GM18519 (cell line): ENCODE measurements around the gene AZU1.
"Not testable (repeated sequence)": the region's sequence is repeated elsewhere in the genome, so short reads cannot be mapped to it uniquely, and the experiment has no call there.

Source experiments
- ATAC-seq: cut with Tn5 transposase; IDR thresholded peaks from one replicate; pipeline ENCODE4 v1.9.1; 2021; ENCODE audit warnings: mild to moderate bottlenecking, moderate library complexity; ENCODE audit not compliant: unreplicated experiment, low FRiP score

AZU1 gene

GRCh38 chr19:824885-825284, 2.8 kb upstream of the AZU1 start:
- ATAC-seq: no peak

GRCh38 chr19:825897-826644, 1.6 kb upstream of the AZU1 start:
- ATAC-seq: no peak

GRCh38 chr19:827314-827709, 325 bp upstream of the AZU1 start:
- no peak for ATAC-seq

GRCh38 chr19:829129-829758, 1.6 kb downstream of the AZU1 start:
- no peak for ATAC-seq

- ATAC-seq: no peak
Measured at GRCh38 chr19:831407-832369, 4.1 kb downstream of the AZU1 start.

GRCh38 chr19:834216-834615, 6.6 kb downstream of the AZU1 start:
- no peak for ATAC-seq

- no peak for ATAC-seq
Measured at GRCh38 chr19:835210-835810, 7.7 kb downstream of the AZU1 start.

- ATAC-seq: no peak
Measured at GRCh38 chr19:840519-841206, 13.0 kb downstream of the AZU1 start, which contains the start of gene PRTN3. Gene PRTN3 (plus strand): TSS chr19:840999. CDS start chr19:841009, 10 bp downstream.

- not testable (repeated sequence) for ATAC-seq
Measured at GRCh38 chr19:842802-843179, 15.2 kb downstream of the AZU1 start.

- no peak for ATAC-seq
Measured at GRCh38 chr19:843180-843835, 15.7 kb downstream of the AZU1 start.

- ATAC-seq: no peak
Measured at GRCh38 chr19:843836-844545, 16.4 kb downstream of the AZU1 start.

- ATAC-seq: no peak
Measured at GRCh38 chr19:844546-844971, 16.9 kb downstream of the AZU1 start.

GRCh38 chr19:845707-846521, 18.3 kb downstream of the AZU1 start:
- no peak for ATAC-seq

GRCh38 chr19:848386-848921, 20.8 kb downstream of the AZU1 start:
- ATAC-seq: no peak

GRCh38 chr19:849195-849594, 21.6 kb downstream of the AZU1 start:
- not testable (repeated sequence) for ATAC-seq

GRCh38 chr19:850221-850978, 22.8 kb downstream of the AZU1 start:
- no peak for ATAC-seq

- no peak for ATAC-seq
Measured at GRCh38 chr19:850979-851335, 23.3 kb downstream of the AZU1 start.
